Left lobe of liver (tissue), 2 donors: ENCODE measurements around the gene SPATA2L. TPM values are rescaled to one million over a fixed set of nuclear protein-coding genes. Genes with fewer than 3 reads are reported as not detected.
"Not testable (repeated sequence)": the region's sequence is repeated elsewhere in the genome, so short reads cannot be mapped to it uniquely, and the experiment has no call there.

Source experiments
- ATAC-seq: fragments of 200-7000 bp; cut with Tn5 transposase; one replicate; pipeline ENCODE4 v1.9.1; 2020; ENCODE audit warnings: mild to moderate bottlenecking, moderate library complexity
- DNase-seq: peaks from one replicate; pipeline ENCODE4 v3.0.0-alpha.2; 2020; ENCODE audit warnings: low spot score
- total RNA-seq: library from RNA; stranded (reverse); gene quantifications from one replicate; pipeline ENCODE4 v1.2.1, GENCODE V29; 2021
- donor health status: DM: no; HTN: no; CAD: no; lungs with moderate emphysema.
- donor health status: DM: no; HTN: yes; CAD: no.

Gene SPATA2L
- total RNA-seq, 1 donor from 2014 or later, result 13.8 TPM

- not testable (repeated sequence) for ATAC-seq, DNase-seq
Observed at GRCh38 chr16:89667000-89667399, 34.5 kb downstream of the SPATA2L start.

- not testable (repeated sequence) for DNase-seq
Observed at GRCh38 chr16:89664238-89664637, 37.3 kb downstream of the SPATA2L start.

GRCh38 chr16:89661215-89661614 lies 40.3 kb downstream of the SPATA2L start:
- ATAC-seq, result no peak
- no peak for DNase-seq

More at GRCh38 chr16:89664238-89664637, 37.3 kb downstream of the SPATA2L start:
- not testable (repeated sequence) for ATAC-seq

GRCh38 chr16:89660146-89660545 lies 41.4 kb downstream of the SPATA2L start:
- ATAC-seq, result no peak
- DNase-seq, result no peak

GRCh38 chr16:89658221-89658879 lies 43.2 kb downstream of the SPATA2L start:
- peak; percentile 19 for ATAC-seq
- DNase-seq, result no peak

DNA sequence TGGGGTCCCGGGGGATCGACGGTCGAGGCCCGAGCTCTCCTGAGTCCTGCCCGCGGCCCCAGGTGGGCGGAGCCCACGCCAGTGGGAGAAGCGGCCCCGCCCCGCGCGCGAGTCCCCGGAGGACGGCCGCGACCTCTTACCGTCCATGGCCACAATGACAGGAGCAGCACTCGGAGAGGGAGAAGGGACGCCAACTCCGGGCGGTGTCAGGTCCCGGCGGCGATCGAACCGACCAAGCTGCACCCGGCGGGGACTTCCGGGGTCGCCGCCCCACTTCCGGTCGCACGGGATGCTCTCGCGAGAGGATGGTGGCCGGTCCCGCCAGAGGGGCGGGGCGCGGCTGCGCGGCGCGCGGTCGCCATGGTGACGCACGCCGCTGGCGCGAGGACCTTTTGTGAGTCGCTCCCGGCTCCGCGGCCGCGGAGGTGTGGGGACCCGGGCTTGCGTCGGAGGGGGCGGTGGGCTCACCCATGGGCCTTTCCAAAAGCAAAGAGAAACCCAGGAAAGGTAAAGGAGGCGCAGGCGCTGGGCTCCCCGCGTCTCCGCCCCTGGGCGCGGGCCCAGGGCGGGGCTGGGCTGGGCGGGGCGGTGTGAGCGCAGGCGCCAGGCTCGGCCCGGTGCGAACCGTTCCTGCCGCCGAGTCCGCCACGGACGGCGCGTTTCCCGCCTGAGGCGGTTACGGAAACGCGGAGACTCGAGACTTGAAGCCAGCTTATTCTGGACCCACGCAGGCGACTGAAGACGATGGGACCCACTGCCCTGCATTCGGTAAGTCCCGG lies 43.9 kb downstream of the SPATA2L start, which contains the start of the genes CHMP1A and SPATA33:
TSS of gene CHMP1A (minus strand) at position 267 of the 779 bp plus-strand sequence. CDS start at position 147, 120 bp downstream.
TSS of gene SPATA33 (plus strand) at position 395 of the 779 bp plus-strand sequence. CDS start at position 471, 76 bp downstream.
- peak; percentile 90 for DNase-seq
- ATAC-seq, result peak; percentile 95

- DNase-seq (no peak), ATAC-seq (no peak)
Observed at GRCh38 chr16:89656435-89657121, 44.9 kb downstream of the SPATA2L start.

- DNase-seq (no peak), ATAC-seq (no peak)
Observed at GRCh38 chr16:89655062-89655643, 46.4 kb downstream of the SPATA2L start.

DNA sequence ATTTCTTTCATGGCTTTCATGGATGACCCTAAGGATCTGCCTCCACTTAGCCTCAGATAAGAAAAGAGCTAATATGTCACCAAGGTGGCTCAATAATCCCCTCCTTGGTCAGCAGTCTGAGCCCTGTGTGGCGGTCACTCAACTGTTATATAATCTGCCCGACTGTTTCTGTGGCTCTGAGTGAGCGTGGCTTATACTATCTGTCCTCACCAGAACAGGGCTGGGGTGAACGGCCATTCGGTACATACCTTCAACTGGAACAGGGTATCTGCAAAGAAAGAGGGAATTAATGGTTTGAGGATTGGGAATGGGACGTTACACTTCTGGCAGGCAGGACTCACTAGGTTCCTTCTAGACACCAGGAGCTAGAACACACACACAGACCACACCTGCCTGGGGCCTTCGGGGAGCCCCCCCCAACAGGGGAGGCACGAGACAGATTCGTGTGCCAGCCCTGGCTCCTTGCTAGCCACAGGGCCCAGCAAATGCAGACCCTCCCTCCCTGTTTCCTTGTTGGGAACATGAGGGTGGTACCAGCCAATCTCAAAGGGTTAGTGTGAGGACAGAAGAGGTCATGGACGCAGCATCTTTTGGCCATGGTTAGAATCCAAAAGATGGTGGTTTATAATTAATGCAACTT lies 47.7 kb downstream of the SPATA2L start:
- ATAC-seq, result no peak

GRCh38 chr16:89651584-89651983 lies 49.9 kb downstream of the SPATA2L start:
- DNase-seq, result no peak
- no peak for ATAC-seq

More for the DNA sequence above, 47.7 kb downstream of the SPATA2L start:
- no peak for DNase-seq

DNA sequence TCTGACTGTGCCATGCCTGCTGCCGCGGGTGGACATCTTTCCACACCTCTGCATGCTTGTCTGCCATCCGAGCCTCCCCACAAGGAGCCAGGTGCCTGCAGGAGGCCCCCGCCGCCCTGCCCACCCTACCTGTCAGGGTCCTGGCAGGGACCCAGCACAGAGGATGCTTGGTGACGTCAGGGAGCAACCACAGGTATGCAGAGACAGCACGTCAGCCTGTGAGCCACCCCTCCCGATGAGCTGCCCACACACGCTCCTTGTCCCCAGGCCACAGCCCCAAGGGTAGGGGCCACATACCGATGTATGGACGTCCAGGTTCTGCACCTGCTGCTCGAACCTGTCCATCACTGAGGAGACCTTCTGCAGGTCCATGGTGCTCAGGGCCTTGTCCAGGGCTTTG lies 54.6 kb downstream of the SPATA2L start:
- ATAC-seq, result no peak
- no peak for DNase-seq

Other genes with a start within 250 kb of the SPATA2L start
- gene ANKRD11, start 211.1 kb downstream of the SPATA2L start, total RNA-seq, result 50.7 TPM
- 68.1 TPM for gene SPG7, start 193.3 kb downstream of the SPATA2L start, total RNA-seq
- gene RPL13, start 141.0 kb downstream of the SPATA2L start, total RNA-seq, result 886 TPM
- 0.88 TPM for gene CPNE7, start 125.9 kb downstream of the SPATA2L start, total RNA-seq
- gene DPEP1, start 88.1 kb downstream of the SPATA2L start, total RNA-seq, result 0.13 TPM
- gene CHMP1A, start 44.0 kb downstream of the SPATA2L start, total RNA-seq, result 34.7 TPM
- 5.2 TPM for gene SPATA33, start 43.9 kb downstream of the SPATA2L start, total RNA-seq
- 69.1 TPM for gene CDK10, start 15.0 kb downstream of the SPATA2L start, total RNA-seq
- 15.0 TPM for gene VPS9D1, start 19.2 kb upstream of the SPATA2L start, total RNA-seq
- gene ZNF276, start 19.8 kb upstream of the SPATA2L start, total RNA-seq, result 13.2 TPM
- gene FANCA, start 114.9 kb upstream of the SPATA2L start, total RNA-seq, result 6.4 TPM
- gene SPIRE2, start 126.8 kb upstream of the SPATA2L start, total RNA-seq, result 8.7 TPM
- 83.8 TPM for gene TCF25, start 171.9 kb upstream of the SPATA2L start, total RNA-seq
- 1.9 TPM for gene MC1R, start 217.2 kb upstream of the SPATA2L start, total RNA-seq
- 0.40 TPM for gene TUBB3, start 221.6 kb upstream of the SPATA2L start, total RNA-seq
- 29.2 TPM for gene DEF8, start 247.1 kb upstream of the SPATA2L start, total RNA-seq